ENCODE measurements around the gene SLC4A3.

SLC4A3 gene

DNA sequence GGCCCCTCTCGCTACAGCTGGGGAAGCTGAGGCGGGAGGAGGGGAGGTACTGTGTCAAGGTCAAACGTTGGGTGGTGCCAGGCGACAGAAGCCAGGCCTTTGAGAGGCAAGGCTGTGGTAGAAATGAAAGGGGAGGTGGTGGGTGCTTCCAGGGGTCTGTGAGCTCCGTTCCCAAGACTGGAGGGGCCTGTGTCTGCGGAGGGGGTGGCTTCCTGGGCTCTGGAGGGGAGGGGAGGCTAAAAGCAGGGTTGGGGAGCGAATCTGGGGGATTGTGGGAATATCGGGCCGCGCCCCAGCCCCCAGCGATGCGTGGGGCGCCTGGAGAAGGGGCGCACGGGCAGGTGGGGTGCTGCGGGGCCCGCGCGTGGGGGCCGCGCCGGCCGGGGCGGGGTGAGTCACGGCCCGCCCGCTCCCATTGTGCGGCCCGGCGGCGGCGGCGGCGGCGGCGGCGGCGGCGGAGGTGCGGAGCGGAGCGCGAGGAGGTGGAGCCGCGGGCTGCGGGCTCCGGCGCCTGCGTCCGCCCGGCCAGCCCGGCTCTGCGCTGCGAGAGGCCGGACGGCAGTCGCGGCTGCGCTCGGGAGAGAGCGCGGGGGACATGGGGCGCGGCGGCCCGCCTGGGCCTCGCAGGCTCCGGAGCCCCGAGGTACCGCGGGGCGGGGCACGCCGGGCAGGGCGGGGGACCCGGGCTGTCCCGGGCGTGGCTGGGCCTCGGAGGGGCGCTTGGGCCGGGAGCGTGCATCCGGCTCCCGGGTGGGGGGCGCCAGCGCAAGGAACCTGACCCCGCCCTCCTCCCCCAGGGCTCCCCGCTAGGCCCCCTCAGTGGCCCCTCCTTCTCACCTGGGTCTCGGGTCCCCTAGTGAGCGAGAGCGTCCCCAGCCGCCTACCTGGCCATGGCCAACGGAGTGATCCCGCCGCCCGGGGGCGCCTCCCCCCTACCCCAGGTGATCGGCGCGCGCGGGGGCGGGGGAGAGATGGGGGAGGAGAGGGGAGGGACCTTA lies at the start of gene SLC4A3:
TSS of gene SLC4A3 (plus strand) at position 528 of the 998 bp plus-strand sequence. CDS start at position 891, 363 bp downstream.
- ChIA-PET POLR2A (interaction anchor here (0.6 to 1.3 kb wide), 2 partner anchors 16 to 30 kb away, joined by 3 to 6 read pairs; partner anchors contain the start of gene STK11IP), CTCF (interaction anchor here (0.6 to 1.8 kb wide), 3 partner anchors 14 to 168 kb away, joined by 3 to 7 read pairs (median 6); no protein-coding TSS in a partner anchor)
- H3K27ac ChIP-seq (ENCODE audit: extremely low read depth, low read depth, low read length): peak within 1 kb of the TSS; percentile 41; the same call in 1 of the 2 replicates
- peak within 1 kb of the TSS; percentile 49 for H3K4me3 ChIP-seq (ENCODE audit: low read depth, low read length)
- H3K36me3 ChIP-seq (ENCODE audit: control insufficient read depth in 2 of 2, insufficient read depth in 1 of 2, low read length in 2 of 2): peaks cover 0 to 3% of the 10 kb centered on the region in 2 experiments; a peak in 1 of 3 replicates
- no peaks in the 10 kb centered on the region for H3K9me3 ChIP-seq (ENCODE audit: control insufficient read depth, insufficient read depth, low read depth, low read length)
- no peaks in the 10 kb centered on the region for H3K4me1 ChIP-seq (ENCODE audit: control insufficient read depth, insufficient read depth, low read length)
- TF ChIP-seq BCL11A (tag by site-specific recombination; IDR thresholded peaks at IDR 0.05; ENCODE audit: low read depth) (no peak), ZNF292 (tag by site-specific recombination; IDR thresholded peaks at IDR 0.05; ENCODE audit: borderline replicate concordance, low read depth) (no peak), ZNF610 (tag by site-specific recombination; IDR thresholded peaks at IDR 0.05; ENCODE audit: borderline replicate concordance) (no peak), ZNF184 (tag by site-specific recombination; IDR thresholded peaks at IDR 0.05) (no peak), TRIM28 (IDR thresholded peaks at IDR 0.05; ENCODE audit: borderline replicate concordance, low read length) (no peak), ZBTB11 (tag by site-specific recombination; conservative IDR thresholded peaks at IDR 0.05; ENCODE audit: low read depth) (no peak), ZBTB17 (tag by site-specific recombination; IDR thresholded peaks at IDR 0.05) (no peak), ZNF280C (tag by site-specific recombination; IDR thresholded peaks at IDR 0.05) (no peak), ZNF747 (tag by site-specific recombination; IDR thresholded peaks at IDR 0.05) (no peak), ZNF560 (tag by site-specific recombination; IDR thresholded peaks at IDR 0.05; ENCODE audit: borderline replicate concordance) (no peak), ZNF274 (IDR thresholded peaks at IDR 0.05; ENCODE audit: low read length) (no peak), ZNF274 (tag by site-specific recombination; IDR thresholded peaks at IDR 0.05; ENCODE audit: borderline replicate concordance) (no peak), ZNF221 (tag by site-specific recombination; IDR thresholded peaks at IDR 0.05; ENCODE audit: borderline replicate concordance) (no peak), ZNF585B (tag by site-specific recombination; IDR thresholded peaks at IDR 0.05) (no peak), ZNF571 (tag by site-specific recombination; IDR thresholded peaks at IDR 0.05) (no peak), ZBTB1 (tag by site-specific recombination; IDR thresholded peaks at IDR 0.05) (no peak), ZNF350 (tag by site-specific recombination; IDR thresholded peaks at IDR 0.05) (no peak), GLIS2 (tag by site-specific recombination; IDR thresholded peaks at IDR 0.05) (peak; percentile 86), ZNF214 (tag by site-specific recombination; IDR thresholded peaks at IDR 0.05; ENCODE audit: borderline replicate concordance) (no peak), GLI4 (tag by site-specific recombination; IDR thresholded peaks at IDR 0.05) (no peak), ZNF626 (tag by site-specific recombination; IDR thresholded peaks at IDR 0.05) (no peak), ZNF654 (tag by site-specific recombination; IDR thresholded peaks at IDR 0.05; ENCODE audit: low read depth) (no peak), ZNF391 (tag by site-specific recombination; IDR thresholded peaks at IDR 0.05; ENCODE audit: borderline replicate concordance, low read depth) (no peak), ZNF354C (tag by site-specific recombination; IDR thresholded peaks at IDR 0.05; ENCODE audit: borderline replicate concordance, low read depth) (no peak), ZNF785 (tag by site-specific recombination; IDR thresholded peaks at IDR 0.05) (no peak), ZFP3 (tag by site-specific recombination; IDR thresholded peaks at IDR 0.05; ENCODE audit: low read depth) (no peak), ZBTB7A (tag by site-specific recombination; IDR thresholded peaks at IDR 0.05; ENCODE audit: low read depth) (no peak)
- TF ChIP-seq, protein P1, sequence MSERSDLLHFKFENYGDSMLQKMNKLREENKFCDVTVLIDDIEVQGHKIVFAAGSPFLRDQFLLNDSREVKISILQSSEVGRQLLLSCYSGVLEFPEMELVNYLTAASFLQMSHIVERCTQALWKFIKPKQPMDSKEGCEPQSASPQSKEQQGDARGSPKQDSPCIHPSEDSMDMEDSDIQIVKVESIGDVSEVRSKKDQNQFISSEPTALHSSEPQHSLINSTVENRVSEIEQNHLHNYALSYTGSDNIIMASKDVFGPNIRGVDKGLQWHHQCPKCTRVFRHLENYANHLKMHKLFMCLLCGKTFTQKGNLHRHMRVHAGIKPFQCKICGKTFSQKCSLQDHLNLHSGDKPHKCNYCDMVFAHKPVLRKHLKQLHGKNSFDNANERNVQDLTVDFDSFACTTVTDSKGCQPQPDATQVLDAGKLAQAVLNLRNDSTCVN (tag by site-specific recombination; optimal IDR thresholded peaks at IDR 0.05): peak; percentile 46
- TF ChIP-seq, protein P2, sequence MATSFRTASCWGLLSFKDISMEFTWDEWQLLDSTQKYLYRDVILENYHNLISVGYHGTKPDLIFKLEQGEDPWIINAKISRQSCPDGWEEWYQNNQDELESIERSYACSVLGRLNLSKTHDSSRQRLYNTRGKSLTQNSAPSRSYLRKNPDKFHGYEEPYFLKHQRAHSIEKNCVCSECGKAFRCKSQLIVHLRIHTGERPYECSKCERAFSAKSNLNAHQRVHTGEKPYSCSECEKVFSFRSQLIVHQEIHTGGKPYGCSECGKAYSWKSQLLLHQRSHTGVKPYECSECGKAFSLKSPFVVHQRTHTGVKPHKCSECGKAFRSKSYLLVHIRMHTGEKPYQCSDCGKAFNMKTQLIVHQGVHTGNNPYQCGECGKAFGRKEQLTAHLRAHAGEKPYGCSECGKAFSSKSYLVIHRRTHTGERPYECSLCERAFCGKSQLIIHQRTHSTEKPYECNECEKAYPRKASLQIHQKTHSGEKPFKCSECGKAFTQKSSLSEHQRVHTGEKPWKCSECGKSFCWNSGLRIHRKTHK (tag by site-specific recombination; IDR thresholded peaks at IDR 0.05): no peak

Measured in HEK293 (cell line).